NCI-H2107 treated with DMSO at 0.1 percent for 48 hours (cell line): ENCODE results near the gene ITPR2.

Experiments used
- DNase-seq: peaks from one replicate; lab custom pipeline; 2025; ENCODE audit not compliant: unreplicated experiment; lab: John Stamatoyannopoulos, UW

ITPR2 gene

DNA sequence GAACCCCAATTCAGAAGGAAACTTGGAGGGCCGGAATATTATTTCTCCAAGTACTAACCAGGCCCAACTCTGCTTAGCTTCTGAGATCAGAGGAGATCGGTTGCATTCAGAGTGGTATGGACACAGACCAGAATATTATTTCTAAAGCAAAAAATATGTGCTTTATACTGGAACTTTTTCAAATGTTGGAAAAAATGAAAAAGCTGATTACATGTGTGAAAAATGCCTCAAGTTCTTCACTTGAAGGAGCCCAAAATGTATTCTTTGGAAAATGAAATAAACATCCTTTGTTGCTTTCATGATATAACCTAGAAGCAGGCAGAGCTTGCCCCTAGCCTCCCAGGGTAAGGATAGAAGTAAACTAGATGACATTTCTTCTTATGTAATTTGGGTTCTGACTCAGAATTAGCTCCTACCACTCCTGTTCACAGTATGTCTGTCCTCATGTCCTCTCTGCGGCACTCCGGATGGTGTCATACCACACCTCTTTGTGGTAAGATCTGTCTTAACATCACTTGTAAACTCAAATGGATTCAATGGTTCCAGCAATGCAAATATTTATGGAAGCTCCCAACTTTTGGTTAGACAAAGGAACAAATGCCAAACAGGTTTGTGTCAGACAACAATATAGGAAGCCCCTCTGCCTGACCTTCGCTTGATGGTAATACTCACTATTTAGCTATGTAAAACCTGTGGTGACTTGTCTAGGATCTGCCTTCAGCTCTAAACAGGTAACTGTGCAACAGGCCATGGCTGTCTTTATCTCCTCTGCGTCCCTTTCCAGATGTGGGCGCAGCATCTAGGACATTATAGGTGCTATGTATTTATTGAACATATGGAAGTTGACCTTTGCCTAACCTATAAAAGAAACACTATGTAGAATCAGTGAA lies 459.1 kb downstream of the ITPR2 start:
- DNase-seq: no peak

GRCh38 chr12:26372866-26373265 lies 460.1 kb downstream of the ITPR2 start:
- no peak for DNase-seq

DNA sequence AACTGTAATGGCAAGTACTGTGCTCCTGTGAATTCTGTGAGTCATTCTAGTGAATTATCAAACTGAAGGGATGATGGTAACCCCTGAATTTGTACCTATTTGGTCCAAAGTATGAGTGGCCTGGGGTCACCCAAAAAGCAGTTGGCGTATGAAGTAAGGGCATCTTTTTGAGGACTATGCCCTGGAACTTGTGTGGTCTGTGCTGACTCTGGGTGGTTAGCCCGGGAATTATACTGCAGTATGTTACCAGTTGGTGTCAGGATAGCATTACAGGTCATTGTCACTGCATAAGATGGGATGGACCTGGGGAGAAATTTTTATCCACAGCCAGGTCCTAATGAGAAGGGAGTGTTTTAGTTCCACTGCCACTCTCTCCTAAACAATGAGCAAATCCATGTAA lies 462.9 kb downstream of the ITPR2 start:
- no peak for DNase-seq

DNA sequence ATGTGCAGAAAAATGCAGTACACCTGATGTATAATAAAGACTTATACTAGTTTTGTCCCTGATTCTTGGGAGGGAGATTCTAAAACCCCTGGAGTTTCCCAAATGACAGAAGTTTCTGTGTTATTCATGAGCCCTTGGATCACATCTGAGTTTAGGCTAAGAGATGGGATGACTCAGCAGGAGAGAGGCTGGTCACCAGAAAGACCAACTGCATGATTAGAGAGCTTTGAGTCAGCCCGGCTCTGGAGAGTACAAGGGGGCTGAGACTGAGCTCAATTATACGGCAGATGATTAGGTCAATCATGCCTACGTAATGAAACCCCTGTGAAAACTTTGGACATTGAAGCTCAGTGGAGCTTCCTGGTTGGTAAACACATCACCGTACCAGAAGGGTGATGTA lies 463.4 kb downstream of the ITPR2 start:
- DNase-seq: no peak

- no peak for DNase-seq
These were observed 464.8 kb downstream of the ITPR2 start for GRCh38 chr12:26367991-26368730.

GRCh38 chr12:26361964-26362363 lies 471.0 kb downstream of the ITPR2 start:
- DNase-seq: no peak

GRCh38 chr12:26360062-26360461 lies 472.9 kb downstream of the ITPR2 start:
- no peak for DNase-seq

DNA sequence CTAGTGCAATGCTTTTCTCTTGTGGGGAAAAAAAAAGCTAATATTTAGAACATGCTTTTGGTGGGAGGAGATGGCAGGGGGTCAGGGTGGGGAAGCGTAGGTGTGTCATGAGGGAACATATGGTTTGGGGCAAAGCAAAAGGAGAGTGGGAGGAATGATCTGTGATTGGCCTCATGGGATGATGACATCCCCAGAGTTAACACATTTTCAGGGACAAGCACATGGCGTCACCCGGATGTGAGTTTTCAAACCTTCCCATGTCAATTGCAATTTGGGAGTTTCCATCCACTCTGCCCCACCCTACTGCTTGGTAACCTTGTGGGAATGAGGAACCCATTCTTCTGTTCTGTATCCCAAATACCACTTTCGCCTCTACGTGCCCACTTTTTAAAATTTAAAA lies 473.4 kb downstream of the ITPR2 start:
- DNase-seq: no peak

DNA sequence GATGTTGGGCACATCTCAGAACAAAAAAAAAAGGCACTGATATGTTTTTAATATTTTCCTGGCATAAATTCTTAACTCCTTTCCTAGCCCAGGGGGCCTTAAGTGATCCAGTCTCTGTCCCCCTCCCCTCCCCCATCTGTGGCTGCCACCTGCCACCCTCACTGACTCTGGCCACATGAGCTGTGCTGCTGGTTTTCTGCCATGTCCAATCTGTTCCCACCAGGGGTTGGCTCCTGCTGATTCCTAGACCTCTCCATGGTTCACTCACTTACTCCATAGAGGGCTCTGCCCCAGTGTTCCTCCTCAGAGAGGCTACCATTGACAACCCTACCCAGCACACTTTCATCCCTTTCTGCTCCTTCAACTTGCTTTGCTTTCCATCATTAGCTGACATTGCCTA lies 474.3 kb downstream of the ITPR2 start:
- DNase-seq: no peak

- no peak for DNase-seq
These were observed 485.7 kb downstream of the ITPR2 start for GRCh38 chr12:26347300-26347699.

GRCh38 chr12:26346736-26347135 lies 486.3 kb downstream of the ITPR2 start:
- DNase-seq: no peak

DNA sequence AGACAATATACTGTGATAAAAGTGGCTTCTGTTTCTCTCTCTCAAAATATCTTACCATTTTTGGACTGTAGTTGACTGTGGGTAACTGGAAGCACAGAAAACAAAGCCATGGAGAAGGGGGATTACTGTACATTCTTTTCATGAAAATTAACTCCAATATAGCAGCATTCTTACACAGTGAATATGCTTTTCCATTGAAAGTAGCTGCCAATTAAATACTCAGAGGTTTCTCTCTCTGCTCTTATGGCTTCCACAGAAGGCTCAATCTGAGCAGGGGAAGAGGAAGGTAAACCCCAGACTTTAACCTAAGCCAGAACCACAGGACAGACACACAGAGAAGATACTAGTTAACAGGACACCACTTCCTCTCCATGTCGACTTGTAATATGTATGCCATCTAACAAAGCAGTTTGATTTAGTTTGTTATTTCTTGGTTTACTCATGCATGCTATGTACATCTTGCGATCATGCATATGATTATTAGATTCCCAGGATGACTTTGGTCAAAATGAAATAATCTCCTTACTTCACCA lies 487.5 kb downstream of the ITPR2 start:
- DNase-seq: no peak

DNA sequence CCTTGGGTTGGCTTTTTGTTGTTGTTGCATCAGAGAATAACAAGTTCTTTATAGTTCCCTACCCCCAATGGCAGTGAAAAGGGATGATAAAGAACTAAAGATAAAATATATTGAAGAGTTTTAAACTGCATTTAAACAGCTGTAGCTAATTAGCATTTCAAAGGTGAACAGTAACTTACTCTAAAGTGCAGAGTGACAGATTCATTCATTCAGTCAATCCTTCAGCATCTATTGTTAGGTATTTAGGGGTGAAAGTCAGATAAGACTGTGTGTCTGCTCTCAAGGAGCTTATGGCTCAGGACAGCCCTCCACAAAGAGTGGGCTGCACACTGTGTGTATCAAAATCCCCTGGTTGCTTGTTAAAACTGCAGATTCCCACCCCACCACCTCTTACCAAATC lies 491.5 kb downstream of the ITPR2 start:
- DNase-seq: no peak

DNA sequence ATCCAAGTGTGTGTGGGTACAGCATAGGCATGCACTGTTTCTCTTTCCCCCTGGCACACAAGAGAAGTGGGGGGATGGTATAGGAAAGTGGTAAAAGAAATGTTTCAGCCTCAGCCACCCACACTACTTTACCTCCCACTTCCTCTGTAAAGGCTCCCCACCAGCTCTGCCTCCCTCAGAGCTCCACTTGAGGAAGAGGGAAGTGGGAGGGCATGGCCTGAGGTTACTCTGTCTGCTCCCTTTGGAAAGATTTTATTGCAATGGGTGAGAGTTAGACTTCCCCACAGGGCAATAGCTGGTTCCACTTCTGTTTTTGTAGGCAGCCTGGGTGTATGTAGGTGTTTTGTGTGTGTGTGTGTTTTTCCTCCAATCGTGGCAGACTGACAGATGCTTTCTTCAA lies 492.3 kb downstream of the ITPR2 start:
- DNase-seq: no peak

- no peak for DNase-seq
These were observed 493.0 kb downstream of the ITPR2 start for GRCh38 chr12:26339976-26340375.

- DNase-seq: no peak
These were observed 494.1 kb downstream of the ITPR2 start for GRCh38 chr12:26338586-26339572.

DNA sequence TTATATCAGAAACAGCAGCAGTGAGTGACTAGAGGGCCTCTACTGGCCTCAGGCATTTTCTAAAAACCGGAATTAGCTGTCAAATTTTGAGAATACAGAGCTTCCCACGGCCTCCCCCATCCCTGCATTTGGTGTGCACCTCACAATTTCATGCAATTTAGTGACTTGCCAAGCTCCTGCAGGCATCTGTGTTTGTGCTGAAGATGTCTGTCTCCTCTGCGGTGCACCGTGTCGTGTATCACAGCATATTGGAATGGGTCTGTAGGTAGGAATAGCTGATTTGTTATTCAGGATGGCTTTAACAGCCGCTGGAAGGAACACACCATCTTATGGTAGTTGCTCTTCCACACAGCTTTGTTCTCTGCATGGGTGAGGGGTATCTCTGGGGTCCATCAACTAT lies 497.3 kb downstream of the ITPR2 start:
- no peak for DNase-seq

DNA sequence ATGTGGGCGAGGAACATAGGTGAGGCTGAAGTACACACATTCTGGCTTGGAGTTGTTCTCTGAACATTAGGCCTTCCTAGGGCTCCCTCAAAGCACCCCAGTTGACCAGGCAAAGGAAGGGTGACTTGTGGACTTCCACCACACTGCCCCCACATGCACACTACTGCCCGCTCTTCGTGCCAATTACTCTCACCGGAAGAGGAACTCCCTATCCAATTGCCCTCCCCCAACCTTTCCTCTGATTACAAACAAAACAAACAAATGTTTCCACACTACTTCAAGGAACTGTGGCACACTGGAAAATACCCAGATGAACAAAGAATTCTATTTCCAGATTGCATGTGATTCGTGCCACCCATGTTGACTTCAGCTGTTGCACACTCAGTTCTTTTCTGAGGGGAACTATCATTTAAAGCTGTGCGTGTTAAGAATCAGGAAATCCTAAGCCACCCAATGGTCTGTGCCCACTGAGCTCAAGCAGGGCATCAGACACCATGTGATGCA lies 498.3 kb downstream of the ITPR2 start:
- DNase-seq: no peak

GRCh38 chr12:26331960-26332359 lies 501.0 kb downstream of the ITPR2 start:
- DNase-seq: no peak

DNA sequence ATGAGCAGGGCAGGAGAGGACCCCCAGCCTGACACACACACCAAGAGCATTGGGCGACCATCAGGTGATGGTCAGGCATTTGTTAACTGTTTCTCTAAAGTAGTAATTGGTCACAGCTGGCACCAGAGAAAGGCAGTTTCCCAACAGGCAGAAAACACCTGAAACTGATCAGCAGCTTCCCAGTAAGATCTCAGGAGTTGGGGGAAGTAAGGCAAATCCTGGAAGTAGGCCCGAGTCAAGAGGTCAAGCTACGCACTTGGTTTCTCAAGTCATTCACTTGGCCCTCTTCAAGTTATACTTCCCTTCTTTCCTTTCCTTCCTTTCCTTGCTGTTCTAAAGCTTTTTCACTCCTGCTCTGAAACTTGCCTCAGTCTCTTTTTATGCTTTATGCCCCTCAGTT lies 501.9 kb downstream of the ITPR2 start:
- DNase-seq: no peak
